Cardiac fibroblast (primary cell): ENCODE results near the gene STXBP5L.

Experiments
- DNase-seq, 2 donors: peaks; one replicate each; pipeline versions ENCODE4 v3.0.0 to v3.0.0-alpha.2; 2010; ENCODE audit warnings: low read depth in 2 of 2
- H3K4me3 ChIP-seq, 2 donors: replicated peaks in 1 of 2; 1 replicate in 1 of 2; 2 replicates in 1 of 2; pipeline ENCODE4 v1.5.1; 2011; ENCODE audit warnings: low read depth in 2 of 2, low read length in 2 of 2, mild to moderate bottlenecking in 2 of 2, moderate library complexity in 1 of 2
- CTCF ChIP-seq: IDR thresholded peaks from one replicate; pipeline ENCODE4 v1.5.1; 2011; ENCODE audit warnings: low read depth, mild to moderate bottlenecking, low read length, inconsistent platforms

Gene STXBP5L

GRCh38 chr3:120926146-120926545, 18.1 kb downstream of the STXBP5L start:
- no peak for TF ChIP-seq CTCF
- no peak overlapping the region for H3K4me3 ChIP-seq

GRCh38 chr3:120928991-120929390, 21.0 kb downstream of the STXBP5L start:
- H3K4me3 ChIP-seq, result no peak overlapping the region
- no peak for TF ChIP-seq CTCF

More at GRCh38 chr3:120926146-120926545, 18.1 kb downstream of the STXBP5L start:
- DNase-seq, result no peak

GRCh38 chr3:120931593-120931992, 23.6 kb downstream of the STXBP5L start:
- no peak for DNase-seq
- no peak overlapping the region for H3K4me3 ChIP-seq
- TF ChIP-seq CTCF, result no peak

More at GRCh38 chr3:120928991-120929390, 21.0 kb downstream of the STXBP5L start:
- peak in 1 of 2 donors; percentile 25 for DNase-seq

- DNase-seq, result no peak
- TF ChIP-seq CTCF, result no peak
- no peak overlapping the region for H3K4me3 ChIP-seq
These were observed 48.1 kb downstream of the STXBP5L start for GRCh38 chr3:120956143-120956542.

GRCh38 chr3:120982608-120983320, 74.8 kb downstream of the STXBP5L start:
- no peak for DNase-seq
- no peak overlapping the region for H3K4me3 ChIP-seq
- TF ChIP-seq CTCF, result no peak

GRCh38 chr3:120983321-120983665, 75.3 kb downstream of the STXBP5L start:
- H3K4me3 ChIP-seq, result no peak overlapping the region
- TF ChIP-seq CTCF, result no peak
- DNase-seq, result no peak

GRCh38 chr3:120983841-120984240, 75.8 kb downstream of the STXBP5L start:
- H3K4me3 ChIP-seq, result no peak overlapping the region
- peak in 1 of 2 donors; percentile 33 for DNase-seq

More at GRCh38 chr3:120983841-120984240, 75.8 kb downstream of the STXBP5L start:
- no peak for TF ChIP-seq CTCF
